BJ (cell line): Measurements from ENCODE around the gene EPHA3. TPM values are rescaled to one million over a fixed set of nuclear protein-coding genes. Genes with fewer than 3 reads are reported as not detected.

ENCODE experiments used
- CTCF ChIA-PET: fragments of 350-600 bp; formaldehyde crosslinking; extraction: SDS; loops from one replicate; lab custom pipeline; 2021; ENCODE audit warnings: antibody characterized with exemption, inconsistent platforms; lab: Yijun Ruan, JAX
- POLR2A ChIA-PET: fragments of 300-600 bp; sonication (Branson Sonifier 250); formaldehyde crosslinking; extraction: SDS; loops from one replicate; lab custom pipeline; 2021; ENCODE audit warnings: antibody characterized with exemption; lab: Charles Lee
- DNase-seq: peaks from one replicate; pipeline ENCODE4 v3.0.0-alpha.2; 2011; ENCODE audit warnings: low read depth
- H3K27me3 ChIP-seq: 2 replicates; pipeline ENCODE4 v1.6.0; 2011; ENCODE audit warnings: low read length; ENCODE audit not compliant: control insufficient read depth, insufficient read depth
- H3K36me3 ChIP-seq: 2 replicates; pipeline ENCODE4 v1.5.1; 2011; ENCODE audit warnings: low read length; ENCODE audit not compliant: control insufficient read depth, insufficient read depth
- H3K4me3 ChIP-seq: 2 replicates; pipeline ENCODE4 v1.5.1; 2011; ENCODE audit warnings: low read depth, mild to moderate bottlenecking, control low read depth, low read length
- polyA plus RNA-seq: library from polyadenylated mRNA; depleted of rRNA; stranded (reverse); fragments of >200 nt; gene quantifications from 2 replicates; pipeline ENCODE4 v1.2.3, GENCODE V29; 2011
- TF ChIP-seq, protein P1 (sequence below): IDR thresholded peaks from 2 replicates; pipeline ENCODE4 v1.5.1; 2011; ENCODE audit warnings: low read depth, mild to moderate bottlenecking, control low read depth, inconsistent platforms, low read length, moderate library complexity; ENCODE audit not compliant: insufficient read depth

EPHA3 gene
- polyA plus RNA-seq, 1 experiment: 0.12 TPM

DNA sequence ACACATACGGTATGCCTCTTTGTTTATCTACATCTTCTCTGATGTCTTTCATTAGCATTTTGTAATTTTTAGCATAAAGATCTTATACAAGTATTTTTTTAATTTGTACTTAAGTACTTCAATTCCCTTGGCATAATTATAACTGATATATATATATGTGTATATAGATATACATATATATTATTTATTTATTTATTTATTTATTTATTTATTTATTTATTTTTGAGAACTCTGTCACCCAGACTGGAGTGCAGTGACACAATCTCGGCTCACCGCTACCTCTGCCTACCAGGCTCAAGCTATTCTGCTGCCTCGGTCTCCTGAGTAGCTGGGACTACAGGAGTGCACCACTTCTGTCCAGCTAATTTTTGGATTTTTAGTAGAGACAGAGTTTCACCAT, 382.7 kb downstream of the EPHA3 start:
- ChIA-PET CTCF (no interaction called here), POLR2A (no interaction called here)
- TF ChIP-seq, protein P1, sequence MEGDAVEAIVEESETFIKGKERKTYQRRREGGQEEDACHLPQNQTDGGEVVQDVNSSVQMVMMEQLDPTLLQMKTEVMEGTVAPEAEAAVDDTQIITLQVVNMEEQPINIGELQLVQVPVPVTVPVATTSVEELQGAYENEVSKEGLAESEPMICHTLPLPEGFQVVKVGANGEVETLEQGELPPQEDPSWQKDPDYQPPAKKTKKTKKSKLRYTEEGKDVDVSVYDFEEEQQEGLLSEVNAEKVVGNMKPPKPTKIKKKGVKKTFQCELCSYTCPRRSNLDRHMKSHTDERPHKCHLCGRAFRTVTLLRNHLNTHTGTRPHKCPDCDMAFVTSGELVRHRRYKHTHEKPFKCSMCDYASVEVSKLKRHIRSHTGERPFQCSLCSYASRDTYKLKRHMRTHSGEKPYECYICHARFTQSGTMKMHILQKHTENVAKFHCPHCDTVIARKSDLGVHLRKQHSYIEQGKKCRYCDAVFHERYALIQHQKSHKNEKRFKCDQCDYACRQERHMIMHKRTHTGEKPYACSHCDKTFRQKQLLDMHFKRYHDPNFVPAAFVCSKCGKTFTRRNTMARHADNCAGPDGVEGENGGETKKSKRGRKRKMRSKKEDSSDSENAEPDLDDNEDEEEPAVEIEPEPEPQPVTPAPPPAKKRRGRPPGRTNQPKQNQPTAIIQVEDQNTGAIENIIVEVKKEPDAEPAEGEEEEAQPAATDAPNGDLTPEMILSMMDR: no peak
- H3K4me3 ChIP-seq: no peak overlapping the region
- H3K27me3 ChIP-seq: no peaks in the 10 kb centered on the region
- no peaks in the 10 kb centered on the region for H3K36me3 ChIP-seq
- no peak for DNase-seq

DNA sequence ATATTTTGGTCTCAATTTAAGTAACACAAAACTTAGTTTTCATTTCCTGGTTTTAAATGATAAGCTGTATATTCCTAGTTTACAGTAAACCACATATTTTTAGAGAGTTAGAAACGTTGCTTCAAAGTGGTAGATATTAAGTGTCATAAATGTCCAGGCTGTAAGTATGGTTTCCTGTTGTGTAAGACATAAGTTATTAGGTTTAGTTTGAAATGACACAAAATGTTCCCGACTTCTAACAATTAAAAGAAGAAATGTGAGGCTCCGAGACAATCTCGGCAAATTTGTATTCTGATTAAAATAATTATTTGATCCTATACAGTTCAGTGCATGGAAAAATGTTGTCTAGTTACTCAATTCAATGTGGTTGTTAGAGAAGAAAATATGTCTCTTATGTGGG, 387.3 kb downstream of the EPHA3 start:
- ChIA-PET CTCF (no interaction called here), POLR2A (no interaction called here)
- H3K4me3 ChIP-seq: no peak overlapping the region
- TF ChIP-seq, protein P1: no peak
- H3K36me3 ChIP-seq: no peaks in the 10 kb centered on the region
- no peak for DNase-seq
- H3K27me3 ChIP-seq: no peaks in the 10 kb centered on the region

DNA sequence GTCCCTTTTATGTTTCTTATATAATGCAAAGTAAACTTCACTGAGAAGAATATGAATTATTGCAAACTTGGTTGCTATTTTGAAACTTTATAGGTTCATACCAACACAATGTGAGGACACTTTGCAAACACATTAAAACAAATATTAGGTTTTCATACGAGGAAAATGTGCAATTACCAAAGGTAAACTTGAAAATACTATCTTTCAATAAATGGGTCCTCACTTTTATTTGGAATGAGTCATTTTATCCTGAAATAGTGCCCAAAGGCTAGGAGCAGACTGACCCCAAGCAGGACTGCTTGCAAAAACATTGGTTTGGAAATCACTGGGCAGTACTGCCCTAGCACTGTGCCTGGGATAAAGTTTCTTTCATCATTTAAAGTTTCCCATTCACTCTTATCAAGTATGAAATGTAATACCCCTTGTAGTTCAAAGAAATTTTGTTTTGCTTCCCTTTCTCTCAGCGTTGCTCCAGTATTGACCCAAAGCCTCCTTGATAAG, 396.5 kb downstream of the EPHA3 start:
- POLR2A ChIA-PET: no interaction called here
- H3K4me3 ChIP-seq: no peak overlapping the region

DNA sequence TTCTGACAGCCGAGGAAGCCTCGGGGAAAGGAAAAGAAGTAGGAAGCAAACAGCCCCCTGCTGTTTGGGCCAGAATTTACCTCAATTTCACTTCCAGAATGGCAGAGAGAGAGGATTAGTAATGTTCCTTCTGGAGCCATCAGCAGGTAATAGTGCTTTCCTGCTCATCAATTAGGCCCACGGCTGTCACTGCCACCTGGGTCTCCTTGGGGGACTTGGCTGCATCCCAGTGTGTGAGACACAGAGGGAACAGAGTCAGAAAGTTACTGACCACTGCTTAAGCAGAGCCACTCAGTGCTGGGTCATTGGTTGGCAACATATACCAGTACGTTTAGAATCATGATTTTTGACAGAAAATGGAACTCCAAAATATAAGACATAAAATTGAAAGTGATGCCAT, 397.0 kb downstream of the EPHA3 start:
- ChIA-PET POLR2A (no interaction called here), CTCF (no interaction called here)
- H3K36me3 ChIP-seq: no peaks in the 10 kb centered on the region
- no peaks in the 10 kb centered on the region for H3K27me3 ChIP-seq
- H3K4me3 ChIP-seq: no peak overlapping the region
- TF ChIP-seq, protein P1: no peak
- DNase-seq: no peak

More for the DNA sequence above, 396.5 kb downstream of the EPHA3 start:
- Histone ChIP-seq H3K36me3 (no peaks in the 10 kb centered on the region), H3K27me3 (no peaks in the 10 kb centered on the region)
- DNase-seq: no peak
- TF ChIP-seq, protein P1: no peak
- CTCF ChIA-PET: no interaction called here

DNA sequence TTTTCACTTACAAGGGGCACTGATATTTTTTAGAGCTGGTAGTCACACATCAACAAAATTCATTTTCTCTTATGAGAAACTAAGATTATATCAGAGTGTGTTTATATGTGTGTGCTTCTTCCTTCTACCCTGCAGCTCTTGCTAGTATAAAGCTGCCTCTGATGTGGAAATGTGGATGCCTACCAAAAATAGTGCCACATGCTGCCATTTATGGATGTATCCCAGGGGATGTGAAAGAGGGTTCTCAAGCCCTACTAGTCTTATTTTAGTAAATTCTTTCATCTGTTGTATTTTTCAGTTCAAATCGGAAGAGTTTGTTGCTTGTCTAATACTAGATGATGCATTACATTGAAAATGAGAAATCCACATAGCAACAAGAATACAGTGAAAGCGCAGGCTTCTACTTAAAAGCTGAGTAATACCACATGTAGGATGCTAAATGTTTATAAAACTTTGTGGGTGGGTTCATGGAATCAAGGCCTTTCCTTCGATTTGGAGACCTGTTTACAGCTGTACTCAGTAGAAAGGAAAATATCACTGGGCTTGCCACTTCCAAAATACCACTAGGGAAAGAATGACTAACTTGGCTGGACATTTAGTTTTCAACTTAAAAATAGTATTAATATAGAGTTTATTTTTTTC, 399.2 kb downstream of the EPHA3 start:
- no peak for DNase-seq
- no peak overlapping the region for H3K4me3 ChIP-seq
- H3K27me3 ChIP-seq: no peaks in the 10 kb centered on the region
- POLR2A ChIA-PET: no interaction called here
- CTCF ChIA-PET: no interaction called here
- no peaks in the 10 kb centered on the region for H3K36me3 ChIP-seq
- TF ChIP-seq, protein P1: no peak
